PC-3 (cell line): ENCODE measurements around the gene USP48. TPM values are rescaled to one million over a fixed set of nuclear protein-coding genes. Genes with fewer than 3 reads are reported as not detected.
A peak's percentile ranks its signal among the peaks of the same experiment; 100 is the strongest.

ENCODE experiments used
- ATAC-seq: fragments of 200-7000 bp; cut with Tn5 transposase; 2 replicates; pipeline ENCODE4 v1.9.1; 2020; ENCODE audit warnings: mild to moderate bottlenecking, moderate library complexity
- Bru-seq: library from RNA; stranded (reverse); fragments of 400-500 nt; gene quantifications from one replicate; lab custom pipeline; 2021; lab: Mats Ljungman, UMichigan
- BruChase-seq, 2 experiments: library from RNA; stranded (reverse); fragments of 400-500 nt; gene quantifications; one replicate each; lab custom pipeline; 2021; lab: Mats Ljungman, UMichigan
- BruUV-seq: library from RNA; stranded (reverse); fragments of 400-500 nt; replicated peaks from 2 replicates; lab custom pipeline; 2021; lab: Mats Ljungman, UMichigan
- CTCF ChIA-PET: fragments of 300-600 bp; sonication (Branson Sonifier 250); formaldehyde crosslinking; loops from one replicate; lab custom pipeline; 2022; ENCODE audit warnings: antibody characterized with exemption; lab: Charles Lee
- POLR2A ChIA-PET: fragments of 300-600 bp; sonication (Branson Sonifier 250); formaldehyde crosslinking; loops from one replicate; lab custom pipeline; 2022; ENCODE audit warnings: antibody characterized with exemption; ENCODE audit not compliant: unreplicated experiment; lab: Charles Lee
- DNase-seq: peaks from one replicate; pipeline ENCODE4 v3.0.0-alpha.2; 2015
- H2AFZ ChIP-seq: fragments of 300-600 bp; sonication (generic); 2 replicates; pipeline ENCODE4 v1.6.0; 2016; ENCODE audit warnings: antibody characterized with exemption, low read length
- H3F3A ChIP-seq: fragments of 300-600 bp; sonication (generic); one replicate; pipeline ENCODE4 v1.6.0; 2017; ENCODE audit warnings: antibody characterized with exemption, low read length, control low read depth, mild to moderate bottlenecking; ENCODE audit not compliant: unreplicated experiment
- H3K27ac ChIP-seq: fragments of 300-600 bp; sonication (generic); 2 replicates; pipeline ENCODE4 v1.5.1; 2016; ENCODE audit warnings: mild to moderate bottlenecking, low read length
- H3K27me3 ChIP-seq: fragments of 300-600 bp; sonication (generic); 2 replicates; pipeline ENCODE4 v1.6.1; 2016; ENCODE audit warnings: low read length, mixed read lengths
- H3K36me3 ChIP-seq: fragments of 300-600 bp; sonication (generic); 2 replicates; pipeline ENCODE4 v1.6.1; 2016; ENCODE audit warnings: low read depth, mixed run types, low read length, mixed read lengths
- H3K4me1 ChIP-seq: fragments of 300-600 bp; sonication (generic); 2 replicates; pipeline ENCODE4 v1.5.1; 2016; ENCODE audit warnings: low read length; ENCODE audit not compliant: insufficient read depth
- H3K4me2 ChIP-seq: fragments of 300-600 bp; sonication (generic); 2 replicates; pipeline ENCODE4 v1.6.0; 2016; ENCODE audit warnings: low read length
- H3K4me3 ChIP-seq: fragments of 300-600 bp; sonication (generic); 2 replicates; pipeline ENCODE4 v1.5.1; 2016; ENCODE audit warnings: mild to moderate bottlenecking, low read length, mixed read lengths
- H3K79me2 ChIP-seq: fragments of 300-600 bp; sonication (generic); 2 replicates; pipeline ENCODE4 v1.6.1; 2017; ENCODE audit warnings: low read length, mixed read lengths
- H3K9ac ChIP-seq: fragments of 300-600 bp; sonication (generic); 2 replicates; pipeline ENCODE4 v1.6.0; 2016; ENCODE audit warnings: mild to moderate bottlenecking, low read length
- H3K9me2 ChIP-seq: fragments of 300-600 bp; sonication (generic); replicated peaks from 2 replicates; pipeline ENCODE4 v1.6.1; 2016; ENCODE audit warnings: mixed run types, low read length, mixed read lengths
- H3K9me3 ChIP-seq: fragments of 300-600 bp; sonication (generic); 2 replicates; pipeline ENCODE4 v1.6.1; 2016; ENCODE audit warnings: low read length, mixed read lengths
- H4K20me1 ChIP-seq: fragments of 300-600 bp; sonication (generic); 2 replicates; pipeline ENCODE4 v1.6.1; 2016; ENCODE audit warnings: low read length, mixed read lengths
- EZH2 ChIP-seq: fragments of 300-600 bp; sonication (generic); IDR thresholded peaks from one replicate; pipeline ENCODE4 v1.6.1; 2017; ENCODE audit warnings: antibody characterized with exemption, mild to moderate bottlenecking, low read length; ENCODE audit not compliant: unreplicated experiment
- EZH2phosphoT487 ChIP-seq: fragments of 300-600 bp; sonication (generic); IDR thresholded peaks from 2 replicates; pipeline ENCODE4 v1.6.1; 2018; ENCODE audit warnings: mild to moderate bottlenecking, antibody characterized with exemption, low read length, borderline replicate concordance
- intact Hi-C: fragments of 100-400 bp; cut with micrococcal nuclease; formaldehyde crosslinking; loops from 2 replicates; pipeline ENCODE4 v1.9.0; 2023
- long read RNA-seq: library from polyadenylated mRNA; unstranded; transcript quantifications from one replicate; pipeline ENCODE4 v2.0.0, GENCODE V29; 2021; ENCODE audit not compliant: unreplicated experiment
- total RNA-seq: library from RNA; depleted of rRNA; stranded (reverse); fragments of >200 nt; gene quantifications from 2 replicates; pipeline ENCODE4 v1.2.3, GENCODE V29; 2014; rRNA removed
- TF ChIP-seq, protein P1 (sequence below): fragments of 300-600 bp; sonication (generic); conservative IDR thresholded peaks from 2 replicates; pipeline ENCODE4 v1.5.1; 2017; ENCODE audit warnings: antibody characterized with exemption, low read depth, mild to moderate bottlenecking, low read length

The USP48 gene, protein sequence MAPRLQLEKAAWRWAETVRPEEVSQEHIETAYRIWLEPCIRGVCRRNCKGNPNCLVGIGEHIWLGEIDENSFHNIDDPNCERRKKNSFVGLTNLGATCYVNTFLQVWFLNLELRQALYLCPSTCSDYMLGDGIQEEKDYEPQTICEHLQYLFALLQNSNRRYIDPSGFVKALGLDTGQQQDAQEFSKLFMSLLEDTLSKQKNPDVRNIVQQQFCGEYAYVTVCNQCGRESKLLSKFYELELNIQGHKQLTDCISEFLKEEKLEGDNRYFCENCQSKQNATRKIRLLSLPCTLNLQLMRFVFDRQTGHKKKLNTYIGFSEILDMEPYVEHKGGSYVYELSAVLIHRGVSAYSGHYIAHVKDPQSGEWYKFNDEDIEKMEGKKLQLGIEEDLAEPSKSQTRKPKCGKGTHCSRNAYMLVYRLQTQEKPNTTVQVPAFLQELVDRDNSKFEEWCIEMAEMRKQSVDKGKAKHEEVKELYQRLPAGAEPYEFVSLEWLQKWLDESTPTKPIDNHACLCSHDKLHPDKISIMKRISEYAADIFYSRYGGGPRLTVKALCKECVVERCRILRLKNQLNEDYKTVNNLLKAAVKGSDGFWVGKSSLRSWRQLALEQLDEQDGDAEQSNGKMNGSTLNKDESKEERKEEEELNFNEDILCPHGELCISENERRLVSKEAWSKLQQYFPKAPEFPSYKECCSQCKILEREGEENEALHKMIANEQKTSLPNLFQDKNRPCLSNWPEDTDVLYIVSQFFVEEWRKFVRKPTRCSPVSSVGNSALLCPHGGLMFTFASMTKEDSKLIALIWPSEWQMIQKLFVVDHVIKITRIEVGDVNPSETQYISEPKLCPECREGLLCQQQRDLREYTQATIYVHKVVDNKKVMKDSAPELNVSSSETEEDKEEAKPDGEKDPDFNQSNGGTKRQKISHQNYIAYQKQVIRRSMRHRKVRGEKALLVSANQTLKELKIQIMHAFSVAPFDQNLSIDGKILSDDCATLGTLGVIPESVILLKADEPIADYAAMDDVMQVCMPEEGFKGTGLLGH
- total RNA-seq (33.3 and 34.2 TPM in 2 replicates), Bru-seq, nascent RNA (percentile 87 among the genes with signal in this experiment), BruChase-seq, experiment 1, labeled RNA remaining after a 6-hour chase (percentile 83 among the genes with signal in this experiment), BruChase-seq, experiment 2, labeled RNA remaining after a 2-hour chase (percentile 88 among the genes with signal in this experiment)
- long read RNA-seq, full-length matches to known transcripts = 43 of 182 reads
- long read RNA-seq, partial matches to known transcripts = 102 of 182 reads
- long read RNA-seq, other reads (novel, unspliced or antisense) = 37 of 182 reads

DNA sequence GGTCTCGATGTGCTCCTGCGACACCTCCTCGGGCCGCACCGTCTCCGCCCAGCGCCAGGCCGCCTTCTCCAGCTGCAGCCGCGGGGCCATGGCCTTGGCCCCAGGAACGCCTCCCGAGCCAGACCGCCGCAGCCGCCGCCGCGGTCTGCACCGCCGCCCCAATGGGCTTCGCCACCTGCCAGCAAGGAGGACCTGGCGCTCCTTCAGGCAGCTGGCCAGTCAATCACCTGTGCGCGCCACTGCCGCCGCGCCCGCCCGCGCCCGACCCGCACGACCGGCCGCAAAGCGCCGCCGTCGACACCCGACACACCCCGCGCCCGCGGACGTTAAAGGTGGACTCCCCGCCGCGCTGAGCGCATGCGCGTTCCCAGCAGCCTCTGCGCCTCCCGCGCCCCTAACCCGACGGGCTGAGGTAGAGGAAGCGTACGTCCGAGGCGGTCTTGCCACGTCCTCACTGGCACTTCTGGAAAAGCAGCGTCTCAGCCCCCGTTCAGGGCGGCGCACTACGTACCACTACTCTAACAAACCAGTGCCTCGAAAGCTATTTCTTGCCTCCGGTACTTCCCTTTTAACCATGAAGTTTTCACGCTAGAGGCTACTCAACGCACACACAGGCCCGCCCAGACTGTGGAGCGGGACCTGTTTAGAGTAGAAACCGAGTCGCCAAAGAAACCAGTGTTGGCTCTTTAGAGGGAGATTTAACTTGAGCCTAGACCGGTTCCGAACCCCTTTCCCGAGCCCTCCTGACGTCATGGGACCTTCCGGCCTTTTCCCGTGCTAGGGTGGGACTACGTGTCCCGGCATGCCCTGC, at the start of gene USP48:
TSS of gene USP48 (minus strand) at position 282 of the 811 bp plus-strand sequence. CDS start at position 90, 192 bp downstream.
- Histone ChIP-seq H3K36me3 (peaks cover 3% of the 10 kb centered on the region; the same call in 1 of the 2 replicates), H3K9me2 (no peaks in the 10 kb centered on the region), H3K4me3 (peak within 1 kb of the TSS; percentile 86), H3K4me1 (peaks cover 25% of the 10 kb centered on the region), H3K27ac (peak within 1 kb of the TSS; percentile 99), H3K79me2 (peaks cover 47% of the 10 kb centered on the region), H3F3A (no peaks in the 10 kb centered on the region), H3K9ac (peak within 1 kb of the TSS; percentile 99), H3K27me3 (no peaks in the 10 kb centered on the region), H3K4me2 (peak within 1 kb of the TSS; percentile 100), H4K20me1 (peaks cover 20% of the 10 kb centered on the region), H2AFZ (peak within 1 kb of the TSS; percentile 98), H3K9me3 (no peaks in the 10 kb centered on the region)
- TF ChIP-seq, protein P1, sequence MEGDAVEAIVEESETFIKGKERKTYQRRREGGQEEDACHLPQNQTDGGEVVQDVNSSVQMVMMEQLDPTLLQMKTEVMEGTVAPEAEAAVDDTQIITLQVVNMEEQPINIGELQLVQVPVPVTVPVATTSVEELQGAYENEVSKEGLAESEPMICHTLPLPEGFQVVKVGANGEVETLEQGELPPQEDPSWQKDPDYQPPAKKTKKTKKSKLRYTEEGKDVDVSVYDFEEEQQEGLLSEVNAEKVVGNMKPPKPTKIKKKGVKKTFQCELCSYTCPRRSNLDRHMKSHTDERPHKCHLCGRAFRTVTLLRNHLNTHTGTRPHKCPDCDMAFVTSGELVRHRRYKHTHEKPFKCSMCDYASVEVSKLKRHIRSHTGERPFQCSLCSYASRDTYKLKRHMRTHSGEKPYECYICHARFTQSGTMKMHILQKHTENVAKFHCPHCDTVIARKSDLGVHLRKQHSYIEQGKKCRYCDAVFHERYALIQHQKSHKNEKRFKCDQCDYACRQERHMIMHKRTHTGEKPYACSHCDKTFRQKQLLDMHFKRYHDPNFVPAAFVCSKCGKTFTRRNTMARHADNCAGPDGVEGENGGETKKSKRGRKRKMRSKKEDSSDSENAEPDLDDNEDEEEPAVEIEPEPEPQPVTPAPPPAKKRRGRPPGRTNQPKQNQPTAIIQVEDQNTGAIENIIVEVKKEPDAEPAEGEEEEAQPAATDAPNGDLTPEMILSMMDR = no peak
- TF ChIP-seq EZH2phosphoT487 = no peak
- ChIA-PET CTCF (interaction anchor here (0.6 to 1.1 kb wide), 2 partner anchors 18 to 240 kb away, joined by 4 read pairs; no protein-coding TSS in a partner anchor), POLR2A (interaction anchor here (0.7 kb wide), 1 partner anchor 242 kb away, joined by 3 read pairs; no protein-coding TSS in a partner anchor)
- peak; percentile 97 for DNase-seq
- intact Hi-C loops = loop anchor here (2.0 to 10.0 kb wide), 3 partner anchors 34 to 182 kb away; partner anchors contain the start of gene HSPG2
- peak; percentile 83 for ATAC-seq
- BruUV-seq = TSS peak; percentile 99

DNA sequence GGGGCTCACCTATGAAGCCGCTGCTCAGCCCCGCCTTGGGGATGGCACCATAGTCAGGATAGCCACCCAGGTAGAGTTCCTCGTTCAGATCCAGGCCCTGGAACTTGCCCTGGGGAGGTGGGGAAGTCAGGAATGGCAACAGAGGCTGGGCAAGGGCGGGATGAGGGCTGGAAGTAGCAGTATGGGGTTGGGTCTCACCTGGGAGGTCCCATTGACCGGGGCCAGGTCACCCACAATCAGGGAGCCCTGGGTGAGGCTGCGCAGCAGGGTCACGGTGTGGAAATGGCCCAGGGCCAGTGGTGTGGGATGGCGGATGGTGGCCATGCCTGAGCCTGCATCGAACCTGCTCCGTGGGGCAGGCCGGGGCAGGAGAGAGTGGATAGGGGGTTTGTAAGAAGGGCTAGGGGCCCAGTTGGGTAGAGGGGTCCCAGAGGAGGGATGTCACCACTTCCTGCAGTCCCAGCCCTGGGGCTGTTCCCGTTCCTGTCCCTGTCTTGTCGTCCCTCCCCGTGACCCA, 48.6 kb upstream of the USP48 start:
- peaks cover 23% of the 10 kb centered on the region for H3K36me3 ChIP-seq
- no TSS peak for BruUV-seq

More for the DNA sequence above, 48.6 kb upstream of the USP48 start:
- no peaks in the 10 kb centered on the region for H3K4me1 ChIP-seq
- CTCF ChIA-PET = no interaction called here
- intact Hi-C loops = no loop called here
- no peak overlapping the region for H3K27ac ChIP-seq
- H3K4me3 ChIP-seq = no peak overlapping the region
- H4K20me1 ChIP-seq = no peaks in the 10 kb centered on the region
- POLR2A ChIA-PET = no interaction called here
- no peak overlapping the region for H3K9ac ChIP-seq
- no peak for ATAC-seq
- no peak for DNase-seq
- no peak overlapping the region for H3K4me2 ChIP-seq
- H3K27me3 ChIP-seq = no peaks in the 10 kb centered on the region
- no peaks in the 10 kb centered on the region for H3K9me2 ChIP-seq
- H2AFZ ChIP-seq = no peak overlapping the region
- TF ChIP-seq EZH2phosphoT487 (no peak), EZH2 (no peak)
- TF ChIP-seq, protein P1 = no peak
- no peaks in the 10 kb centered on the region for H3F3A ChIP-seq
- no peaks in the 10 kb centered on the region for H3K79me2 ChIP-seq
- H3K9me3 ChIP-seq = no peaks in the 10 kb centered on the region
